ENCODE data around the gene AFAP1. TPM values are rescaled to one million over a fixed set of nuclear protein-coding genes. Genes with fewer than 3 reads are reported as not detected.

The AFAP1 gene
- total RNA-seq, 2 experiments from 2014 or later: not detected

DNA sequence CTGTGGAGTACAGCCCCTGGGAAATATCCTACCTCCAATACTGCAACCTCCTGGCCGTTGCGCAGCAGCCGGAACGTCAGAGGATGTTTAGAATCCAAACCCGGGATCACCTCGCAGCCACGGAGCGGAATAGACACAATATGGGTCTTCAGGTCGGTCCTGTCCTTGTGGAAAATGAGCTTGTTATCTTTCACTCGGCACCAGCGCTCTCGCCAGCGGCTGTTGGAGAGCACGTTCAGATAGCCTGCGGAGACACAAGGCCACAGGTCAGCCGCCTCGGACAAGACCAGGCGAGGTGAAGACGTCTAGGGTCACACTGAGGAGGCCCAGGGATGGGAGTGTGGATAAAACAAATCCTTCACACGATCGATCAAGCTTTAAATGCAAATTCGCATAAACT is 139.3 kb downstream of the AFAP1 start:
- Histone ChIP-seq H3K4me3 (ENCODE audit: low read depth, low read length, poor library complexity, severe bottlenecking) (no peak overlapping the region), H3K36me3 (ENCODE audit: insufficient read depth, low read length) (no peaks in the 10 kb centered on the region), H3K9me2 (ENCODE audit: insufficient read depth, low read length) (no peaks in the 10 kb centered on the region), H3K4me1 (ENCODE audit: insufficient read depth, low read length, poor library complexity, severe bottlenecking) (no peaks in the 10 kb centered on the region), H2AFZ (ENCODE audit: low read length) (no peak overlapping the region), H3K9me3 (ENCODE audit: low read length) (no peaks in the 10 kb centered on the region), H3K27ac (ENCODE audit: low read depth, low read length, poor library complexity, severe bottlenecking) (no peak overlapping the region), H3K4me2 (ENCODE audit: low read length) (no peak overlapping the region), H4K20me1 (ENCODE audit: insufficient read depth, low read length) (no peaks in the 10 kb centered on the region), H3K79me2 (ENCODE audit: insufficient read depth, low read depth, low read length) (no peaks in the 10 kb centered on the region)
- no peak for TF ChIP-seq EZH2phosphoT487 (IDR thresholded peaks at IDR 0.05; ENCODE audit: borderline replicate concordance, low read depth, low read length)
- no peak for TF ChIP-seq CTCF (conservative IDR thresholded peaks at IDR 0.05; ENCODE audit: low read length)
- no peak for DNase-seq (ENCODE audit: low spot score)
- intact Hi-C loops (cut with micrococcal nuclease; ENCODE audit: unreplicated experiment): loop anchor here (5.0 kb wide), 1 partner anchor 392 kb away; no protein-coding TSS in a partner anchor
- BruUV-seq (replicated peaks): no TSS peak
- CTCF ChIA-PET (ENCODE audit: unreplicated experiment): no interaction called here
- POLR2A ChIA-PET: interaction anchor here (0.6 kb wide), 1 partner anchor 671 kb away, joined by 3 read pairs; no protein-coding TSS in a partner anchor

DNA sequence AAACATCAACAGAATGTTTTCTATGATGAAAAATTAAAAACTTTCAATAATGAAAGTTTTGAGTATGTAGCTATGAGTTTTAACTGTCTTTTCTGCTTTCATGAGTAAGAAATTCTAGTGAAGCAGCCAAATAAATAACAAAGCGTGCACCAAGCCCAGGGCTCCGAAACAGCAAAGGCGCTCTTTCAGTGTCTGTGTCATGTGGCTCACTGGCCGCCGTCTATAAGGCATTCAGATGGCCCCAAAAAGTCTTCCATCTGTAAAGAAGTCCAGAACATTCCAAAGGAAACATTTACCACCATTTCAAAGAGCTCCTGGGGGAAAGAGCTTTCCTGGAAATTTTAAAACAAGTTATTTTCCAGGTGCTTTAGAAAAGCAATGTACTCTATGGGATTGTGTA is 139.9 kb downstream of the AFAP1 start:
- Histone ChIP-seq H3K4me1 (ENCODE audit: insufficient read depth, low read length, poor library complexity, severe bottlenecking) (no peaks in the 10 kb centered on the region), H3K4me3 (ENCODE audit: low read depth, low read length, poor library complexity, severe bottlenecking) (no peak overlapping the region), H3K4me2 (ENCODE audit: low read length) (no peak overlapping the region), H3K36me3 (ENCODE audit: insufficient read depth, low read length) (no peaks in the 10 kb centered on the region), H3K27ac (ENCODE audit: low read depth, low read length, poor library complexity, severe bottlenecking) (no peak overlapping the region), H3K79me2 (ENCODE audit: insufficient read depth, low read depth, low read length) (no peaks in the 10 kb centered on the region), H2AFZ (ENCODE audit: low read length) (no peak overlapping the region), H3K9me3 (ENCODE audit: low read length) (no peaks in the 10 kb centered on the region), H3K9me2 (ENCODE audit: insufficient read depth, low read length) (no peaks in the 10 kb centered on the region), H4K20me1 (ENCODE audit: insufficient read depth, low read length) (no peaks in the 10 kb centered on the region)
- no TSS peak for BruUV-seq (replicated peaks)
- DNase-seq (ENCODE audit: low spot score): no peak
- TF ChIP-seq CTCF (conservative IDR thresholded peaks at IDR 0.05; ENCODE audit: low read length) (no peak), EZH2phosphoT487 (IDR thresholded peaks at IDR 0.05; ENCODE audit: borderline replicate concordance, low read depth, low read length) (no peak)
- intact Hi-C loops (cut with micrococcal nuclease; ENCODE audit: unreplicated experiment): loop anchor here (5.0 kb wide), 1 partner anchor 393 kb away; no protein-coding TSS in a partner anchor
- ChIA-PET POLR2A (interaction anchor here (0.6 kb wide), 1 partner anchor 672 kb away, joined by 3 read pairs; no protein-coding TSS in a partner anchor), CTCF (ENCODE audit: unreplicated experiment) (no interaction called here)

DNA sequence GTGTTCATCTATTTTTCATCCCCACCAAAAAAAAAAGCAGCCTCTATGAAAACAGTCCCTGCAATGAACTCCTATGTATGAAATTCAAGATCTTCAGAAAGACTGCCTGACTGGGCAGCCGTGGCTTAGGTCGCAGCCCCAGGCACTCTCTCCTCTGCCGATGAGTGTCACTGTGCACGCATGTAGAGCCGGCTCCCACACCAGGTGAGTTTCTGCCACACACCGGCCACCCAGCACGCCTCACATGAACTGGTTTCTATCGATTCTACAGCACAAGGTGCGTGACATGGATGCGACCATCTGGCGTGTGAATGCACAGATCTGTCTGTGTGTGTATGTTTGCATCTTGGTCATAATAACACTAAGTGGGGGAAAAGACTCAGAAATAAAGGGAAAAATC is 140.4 kb downstream of the AFAP1 start:
- no peak overlapping the region for H3K4me2 ChIP-seq (ENCODE audit: low read length)
- H4K20me1 ChIP-seq (ENCODE audit: insufficient read depth, low read length): no peaks in the 10 kb centered on the region
- CTCF ChIA-PET (ENCODE audit: unreplicated experiment): no interaction called here
- TF ChIP-seq EZH2phosphoT487 (IDR thresholded peaks at IDR 0.05; ENCODE audit: borderline replicate concordance, low read depth, low read length) (no peak), CTCF (conservative IDR thresholded peaks at IDR 0.05; ENCODE audit: low read length) (no peak)
- H3K27ac ChIP-seq (ENCODE audit: low read depth, low read length, poor library complexity, severe bottlenecking): no peak overlapping the region
- POLR2A ChIA-PET: no interaction called here
- no peaks in the 10 kb centered on the region for H3K9me2 ChIP-seq (ENCODE audit: insufficient read depth, low read length)
- no peak overlapping the region for H2AFZ ChIP-seq (ENCODE audit: low read length)
- intact Hi-C loops (cut with micrococcal nuclease; ENCODE audit: unreplicated experiment): no loop called here
- H3K4me3 ChIP-seq (ENCODE audit: low read depth, low read length, poor library complexity, severe bottlenecking): no peak overlapping the region
- no peaks in the 10 kb centered on the region for H3K4me1 ChIP-seq (ENCODE audit: insufficient read depth, low read length, poor library complexity, severe bottlenecking)
- no peaks in the 10 kb centered on the region for H3K36me3 ChIP-seq (ENCODE audit: insufficient read depth, low read length)
- DNase-seq (ENCODE audit: low spot score): no peak
- no TSS peak for BruUV-seq (replicated peaks)
- H3K79me2 ChIP-seq (ENCODE audit: insufficient read depth, low read depth, low read length): no peaks in the 10 kb centered on the region
- no peaks in the 10 kb centered on the region for H3K9me3 ChIP-seq (ENCODE audit: low read length)
